PC-9 (cell line): ENCODE data around the gene CLCF1. TPM values are rescaled to one million over a fixed set of nuclear protein-coding genes. Genes with fewer than 3 reads are reported as not detected.
A peak's percentile ranks its signal among the peaks of the same experiment; 100 is the strongest.

Source experiments
- BruUV-seq: library from RNA; stranded (reverse); fragments of 400-500 nt; replicated peaks from 2 replicates; lab custom pipeline; 2021; lab: Mats Ljungman, UMichigan
- CTCF ChIA-PET: fragments of 300-600 bp; sonication (Branson Sonifier 250); formaldehyde crosslinking; loops from one replicate; lab custom pipeline; 2022; ENCODE audit warnings: antibody characterized with exemption; lab: Charles Lee
- POLR2A ChIA-PET: fragments of 300-600 bp; sonication (Branson Sonifier 250); formaldehyde crosslinking; loops from one replicate; lab custom pipeline; 2022; ENCODE audit warnings: antibody characterized with exemption; ENCODE audit not compliant: unreplicated experiment; lab: Charles Lee
- DNase-seq, 2 experiments: peaks; one replicate each; pipeline versions ENCODE4 v3.0.0 to v3.0.0-alpha.2; 2015 to 2022; ENCODE audit warnings: mixed read lengths in 1 of 2
- H2AFZ ChIP-seq: fragments of 200-600 bp; sonication (generic); 2 replicates; pipeline ENCODE4 v1.8.1; 2017; ENCODE audit warnings: antibody characterized with exemption
- H3F3A ChIP-seq: fragments of 200-600 bp; sonication (generic); 2 replicates; pipeline ENCODE4 v1.8.1; 2017; ENCODE audit warnings: antibody characterized with exemption, mild to moderate bottlenecking, low read depth; ENCODE audit not compliant: insufficient read depth
- H3K27ac ChIP-seq: fragments of 200-600 bp; sonication (generic); 2 replicates; pipeline ENCODE4 v1.6.1; 2016; ENCODE audit warnings: mixed run types
- H3K27me3 ChIP-seq: fragments of 200-600 bp; sonication (generic); 2 replicates; pipeline ENCODE4 v1.6.1; 2016; ENCODE audit warnings: low read depth, mixed run types; ENCODE audit not compliant: insufficient read depth
- H3K36me3 ChIP-seq: fragments of 200-600 bp; sonication (generic); 2 replicates; pipeline ENCODE4 v1.6.1; 2016; ENCODE audit warnings: low read depth, mixed run types
- H3K4me1 ChIP-seq: fragments of 200-600 bp; sonication (generic); replicated peaks from 2 replicates; pipeline ENCODE4 v1.6.1; 2016; ENCODE audit warnings: mixed run types; ENCODE audit not compliant: insufficient read depth
- H3K4me2 ChIP-seq: fragments of 200-600 bp; sonication (generic); 2 replicates; pipeline ENCODE4 v1.6.1; 2017; ENCODE audit warnings: mixed run types
- H3K4me3 ChIP-seq: fragments of 200-600 bp; sonication (generic); 2 replicates; pipeline ENCODE4 v1.6.1; 2016; ENCODE audit warnings: mixed run types
- H3K79me2 ChIP-seq: fragments of 200-600 bp; sonication (generic); 2 replicates; pipeline ENCODE4 v1.6.1; 2017; ENCODE audit warnings: low read depth, mixed run types
- H3K9me2 ChIP-seq: fragments of 200-600 bp; sonication (generic); 2 replicates; pipeline ENCODE4 v1.8.1; 2017; ENCODE audit warnings: mild to moderate bottlenecking; ENCODE audit not compliant: insufficient read depth
- H3K9me3 ChIP-seq: fragments of 200-600 bp; sonication (generic); 2 replicates; pipeline ENCODE4 v1.8.1; 2016; ENCODE audit warnings: low read depth; ENCODE audit not compliant: insufficient read depth
- H4K20me1 ChIP-seq: fragments of 200-600 bp; sonication (generic); 2 replicates; pipeline ENCODE4 v1.8.1; 2017; ENCODE audit not compliant: insufficient read depth
- EZH2 ChIP-seq: fragments of 200-600 bp; sonication (generic); IDR thresholded peaks from 2 replicates; pipeline ENCODE4 v1.8.0; 2017; ENCODE audit warnings: antibody characterized with exemption, low read depth
- intact Hi-C: fragments of 100-400 bp; cut with micrococcal nuclease; formaldehyde crosslinking; loops from one replicate; pipeline ENCODE4 v1.10.0; 2022; ENCODE audit not compliant: unreplicated experiment
- total RNA-seq: library from RNA; stranded (reverse); gene quantifications from 2 replicates; pipeline ENCODE4 v1.2.3, GENCODE V29; 2021
- TF ChIP-seq, protein P1 (sequence below): fragments of 200-600 bp; sonication (generic); conservative IDR thresholded peaks from 2 replicates; pipeline ENCODE4 v1.6.1; 2017; ENCODE audit warnings: mixed run types, antibody characterized with exemption, mild to moderate bottlenecking, moderate library complexity

The CLCF1 gene
- total RNA-seq, 1 experiment from 2014 or later = 17.0 TPM

- no peaks in the 10 kb centered on the region for H3K36me3 ChIP-seq
- H4K20me1 ChIP-seq = no peaks in the 10 kb centered on the region
- intact Hi-C loops = loop anchor here (1.0 to 10.0 kb wide), 9 partner anchors 29 to 910 kb away; partner anchors contain the start of genes GRK2 and PC
- peaks cover 32% of the 10 kb centered on the region for H3F3A ChIP-seq
- ChIA-PET POLR2A (interaction anchor here (0.6 to 1.0 kb wide), 8 partner anchors 14 to 439 kb away, joined by 3 to 9 read pairs (median 5); partner anchors contain the start of genes GRK2 and SSH3), CTCF (interaction anchor here (0.5 to 2.3 kb wide), 12 partner anchors 14 to 461 kb away, joined by 3 to 18 read pairs (median 5); partner anchors contain the start of genes GRK2 and SSH3)
- H2AFZ ChIP-seq = peak overlapping the region; percentile 94
- peak overlapping the region; percentile 99 for H3K4me2 ChIP-seq
- DNase-seq = peak; percentile 96 to 99
- H3K9me3 ChIP-seq = no peaks in the 10 kb centered on the region
- no peaks in the 10 kb centered on the region for H3K9me2 ChIP-seq
- peak overlapping the region; percentile 67 for H3K27ac ChIP-seq
- H3K4me3 ChIP-seq = peak overlapping the region; percentile 76
- peaks cover 30% of the 10 kb centered on the region for H3K79me2 ChIP-seq
- BruUV-seq = TSS peak; percentile 89
- TF ChIP-seq, protein P1, sequence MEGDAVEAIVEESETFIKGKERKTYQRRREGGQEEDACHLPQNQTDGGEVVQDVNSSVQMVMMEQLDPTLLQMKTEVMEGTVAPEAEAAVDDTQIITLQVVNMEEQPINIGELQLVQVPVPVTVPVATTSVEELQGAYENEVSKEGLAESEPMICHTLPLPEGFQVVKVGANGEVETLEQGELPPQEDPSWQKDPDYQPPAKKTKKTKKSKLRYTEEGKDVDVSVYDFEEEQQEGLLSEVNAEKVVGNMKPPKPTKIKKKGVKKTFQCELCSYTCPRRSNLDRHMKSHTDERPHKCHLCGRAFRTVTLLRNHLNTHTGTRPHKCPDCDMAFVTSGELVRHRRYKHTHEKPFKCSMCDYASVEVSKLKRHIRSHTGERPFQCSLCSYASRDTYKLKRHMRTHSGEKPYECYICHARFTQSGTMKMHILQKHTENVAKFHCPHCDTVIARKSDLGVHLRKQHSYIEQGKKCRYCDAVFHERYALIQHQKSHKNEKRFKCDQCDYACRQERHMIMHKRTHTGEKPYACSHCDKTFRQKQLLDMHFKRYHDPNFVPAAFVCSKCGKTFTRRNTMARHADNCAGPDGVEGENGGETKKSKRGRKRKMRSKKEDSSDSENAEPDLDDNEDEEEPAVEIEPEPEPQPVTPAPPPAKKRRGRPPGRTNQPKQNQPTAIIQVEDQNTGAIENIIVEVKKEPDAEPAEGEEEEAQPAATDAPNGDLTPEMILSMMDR = peak; percentile 96
- no peak for TF ChIP-seq EZH2
- no peaks in the 10 kb centered on the region for H3K27me3 ChIP-seq
- peaks cover 42% of the 10 kb centered on the region for H3K4me1 ChIP-seq
Measured at GRCh38 chr11:67317205-67317887, 56.1 kb downstream of the CLCF1 start.

GRCh38 chr11:67316882-67317204 is 56.6 kb downstream of the CLCF1 start:
- CTCF ChIA-PET = interaction anchor here (0.5 to 2.3 kb wide), 11 partner anchors 14 to 262 kb away, joined by 3 to 18 read pairs (median 5); partner anchors contain the start of genes GRK2 and SSH3

GRCh38 chr11:67315325-67315909 is 58.0 kb downstream of the CLCF1 start:
- Histone ChIP-seq H3K27me3 (no peaks in the 10 kb centered on the region), H3K27ac (no peak overlapping the region), H3K36me3 (no peaks in the 10 kb centered on the region), H3K79me2 (peaks cover 25% of the 10 kb centered on the region), H3K4me3 (no peak overlapping the region), H3K4me1 (peaks cover 61% of the 10 kb centered on the region), H3F3A (peaks cover 51% of the 10 kb centered on the region), H3K4me2 (no peak overlapping the region), H2AFZ (no peak overlapping the region), H3K9me2 (no peaks in the 10 kb centered on the region), H3K9me3 (no peaks in the 10 kb centered on the region), H4K20me1 (no peaks in the 10 kb centered on the region)
- intact Hi-C loops = loop anchor here (5.0 to 10.0 kb wide), 3 partner anchors 361 to 908 kb away; partner anchors contain the start of gene PC
- POLR2A ChIA-PET = interaction anchor here (0.6 kb wide), 2 partner anchors 148 to 1248 kb away, joined by 3 to 4 read pairs; no protein-coding TSS in a partner anchor
- BruUV-seq = no TSS peak
- DNase-seq = no peak
- CTCF ChIA-PET = interaction anchor here (0.6 kb wide), 1 partner anchor 68 kb away, joined by 10 read pairs; no protein-coding TSS in a partner anchor
- TF ChIP-seq, protein P1 = no peak
- no peak for TF ChIP-seq EZH2

More at GRCh38 chr11:67316882-67317204, 56.6 kb downstream of the CLCF1 start:
- no peaks in the 10 kb centered on the region for H3K27me3 ChIP-seq
- peaks cover 47% of the 10 kb centered on the region for H3K4me1 ChIP-seq
- POLR2A ChIA-PET = interaction anchor here (0.6 to 1.0 kb wide), 4 partner anchors 13 to 287 kb away, joined by 3 to 9 read pairs (median 6); partner anchors contain the start of gene SSH3
- H3K79me2 ChIP-seq = peaks cover 30% of the 10 kb centered on the region
- peak overlapping the region; percentile 99 for H3K4me2 ChIP-seq
- intact Hi-C loops = loop anchor here (1.0 to 10.0 kb wide), 9 partner anchors 29 to 910 kb away; partner anchors contain the start of genes GRK2 and PC
- H2AFZ ChIP-seq = peak overlapping the region; percentile 94
- H3K36me3 ChIP-seq = no peaks in the 10 kb centered on the region
- BruUV-seq = no TSS peak
- TF ChIP-seq, protein P1 = no peak
- no peak for TF ChIP-seq EZH2
- H4K20me1 ChIP-seq = no peaks in the 10 kb centered on the region
- H3K9me3 ChIP-seq = no peaks in the 10 kb centered on the region
- peak overlapping the region; percentile 67 for H3K27ac ChIP-seq
- H3K9me2 ChIP-seq = no peaks in the 10 kb centered on the region
- no peak for DNase-seq
- peaks cover 37% of the 10 kb centered on the region for H3F3A ChIP-seq
- H3K4me3 ChIP-seq = peak overlapping the region; percentile 76
